Adrenal gland (tissue), 5 donors: ENCODE results near the gene PRAMEF20.

Experiments used
- CTCF ChIP-seq, 6 experiments: fragments of 450-650 bp in 4 of 6; fragments of 200-600 bp in 2 of 6; sonication (generic) in 1 of 6; IDR thresholded peaks; 1 replicate in 5 of 6; 2 replicates in 1 of 6; pipeline versions ENCODE4 v1.5.1 to v1.8.0; 2016 to 2021; ENCODE audit warnings: antibody characterized with exemption in 6 of 6, mild to moderate bottlenecking in 2 of 6, moderate library complexity in 1 of 6
- POLR2A ChIP-seq, 2 donors: fragments of 450-650 bp; IDR thresholded peaks; one replicate each; pipeline ENCODE4 v1.6.1; 2017; ENCODE audit warnings: antibody characterized with exemption in 2 of 2, mild to moderate bottlenecking in 2 of 2, moderate library complexity in 1 of 2
- donor health status: DM: no; HTN: no; CAD: no.

GRCh38 chr1:13450204-13450603 is 40.0 kb downstream of the PRAMEF20 start:
- TF ChIP-seq CTCF (IDR thresholded peaks at IDR 0.05) = no peak
- no peak for TF ChIP-seq POLR2A (IDR thresholded peaks at IDR 0.05)
